Endothelial cell of umbilical vein (primary cell): ENCODE results near the gene DUOXA2. TPM values are rescaled to one million over a fixed set of nuclear protein-coding genes. Genes with fewer than 3 reads are reported as not detected.

Source experiments
- BruUV-seq: library from RNA; stranded (reverse); fragments of 400-500 nt; replicated peaks from 2 replicates; lab custom pipeline; 2021; lab: Mats Ljungman, UMichigan
- CTCF ChIA-PET: fragments of 300-600, 350-600 bp; sonication (Branson Sonifier 250); formaldehyde crosslinking; loops from one replicate; lab custom pipeline; 2021; ENCODE audit warnings: antibody characterized with exemption, inconsistent platforms; lab: Charles Lee
- POLR2A ChIA-PET: fragments of 300-600, 350-600 bp; sonication (Branson Sonifier 250); formaldehyde crosslinking; loops from one replicate; lab custom pipeline; 2021; ENCODE audit warnings: antibody characterized with exemption, inconsistent platforms; lab: Charles Lee
- DNase-seq: peaks from one replicate; pipeline ENCODE4 v3.0.0-alpha.2; 2011; ENCODE audit warnings: low read depth, low spot score
- FAIRE-seq: peaks from 2 replicates; lab custom pipeline; 2011; peaks lifted over from hg19 to GRCh38; lab: Jason Lieb, UNC
- H2AFZ ChIP-seq: 2 replicates; pipeline ENCODE4 v1.6.0; 2012; ENCODE audit warnings: low read depth, low read length, control low read depth, inconsistent platforms
- H3K27ac ChIP-seq: 2 replicates; pipeline ENCODE4 v1.5.1; 2011; ENCODE audit warnings: low read depth, mild to moderate bottlenecking, control low read depth, low read length, moderate library complexity; ENCODE audit not compliant: insufficient read depth
- H3K27me3 ChIP-seq, 2 experiments: 2 replicates each; pipeline versions ENCODE4 v1.6.0 to v1.6.1; 2011; ENCODE audit warnings: low read length in 2 of 2, mixed read lengths in 1 of 2; ENCODE audit not compliant: control insufficient read depth in 2 of 2, insufficient read depth in 2 of 2
- H3K36me3 ChIP-seq, 2 experiments: 2 replicates in 1 of 2; 3 replicates in 1 of 2; pipeline ENCODE4 v1.5.1; 2011; ENCODE audit warnings: low read length in 2 of 2, mild to moderate bottlenecking in 1 of 2, moderate library complexity in 1 of 2; ENCODE audit not compliant: control insufficient read depth in 2 of 2, insufficient read depth in 2 of 2; ENCODE audit errors: extremely low read depth in 1 of 2
- H3K4me1 ChIP-seq: 3 replicates; pipeline ENCODE4 v1.5.1; 2011; ENCODE audit warnings: mild to moderate bottlenecking, low read length; ENCODE audit not compliant: control insufficient read depth, insufficient read depth; ENCODE audit errors: extremely low read depth
- H3K4me2 ChIP-seq: 2 replicates; pipeline ENCODE4 v1.6.1; 2011; ENCODE audit warnings: low read length, control low read depth, mixed read lengths; ENCODE audit not compliant: insufficient read depth
- H3K4me3 ChIP-seq, 3 experiments: fragments of 200-600 bp in 1 of 3; sonication (generic), shearing (Covaris generic) in 1 of 3; replicated peaks in 1 of 3; 2 replicates each; pipeline ENCODE4 v1.5.1; 2011 to 2016; ENCODE audit warnings: control low read depth in 3 of 3, low read length in 3 of 3, mild to moderate bottlenecking in 2 of 3, inconsistent platforms in 1 of 3, low read depth in 1 of 3, moderate library complexity in 1 of 3; ENCODE audit not compliant: insufficient read depth in 1 of 3
- H3K79me2 ChIP-seq: 2 replicates; pipeline ENCODE4 v1.6.0; 2012; ENCODE audit warnings: low read length, inconsistent platforms; ENCODE audit not compliant: control insufficient read depth, insufficient read depth
- H3K9ac ChIP-seq: replicated peaks from 2 replicates; pipeline ENCODE3; 2011; ENCODE audit warnings: low read length, control low read depth; ENCODE audit not compliant: insufficient read depth; ENCODE audit errors: extremely low read depth
- H3K9me1 ChIP-seq: replicated peaks from 3 replicates; pipeline ENCODE4 v1.6.0; 2011; ENCODE audit warnings: mild to moderate bottlenecking, low read length; ENCODE audit not compliant: control insufficient read depth, insufficient read depth; ENCODE audit errors: extremely low read depth
- H3K9me3 ChIP-seq: replicated peaks from 2 replicates; pipeline ENCODE4 v1.5.1; 2012; ENCODE audit warnings: low read length, inconsistent platforms; ENCODE audit not compliant: control insufficient read depth, insufficient read depth
- H4K20me1 ChIP-seq: replicated peaks from 2 replicates; pipeline ENCODE3; 2011; ENCODE audit warnings: mild to moderate bottlenecking, low read length; ENCODE audit not compliant: control insufficient read depth, insufficient read depth; ENCODE audit errors: extremely low read depth
- CTCF ChIP-seq, 2 donors: IDR thresholded peaks; 1 replicate in 1 of 2; 2 replicates in 1 of 2; pipeline ENCODE4 v1.5.1; 2011; ENCODE audit warnings: low read length in 2 of 2, mild to moderate bottlenecking in 2 of 2, moderate library complexity in 2 of 2, control low read depth in 1 of 2, inconsistent platforms in 1 of 2, low read depth in 1 of 2; ENCODE audit not compliant: insufficient read depth in 1 of 2; ENCODE audit errors: extremely low read depth in 1 of 2
- EZH2 ChIP-seq: IDR thresholded peaks from 2 replicates; pipeline ENCODE4 v1.6.1; 2012; ENCODE audit warnings: borderline replicate concordance, low read depth, mild to moderate bottlenecking, moderate library complexity, low read length, inconsistent platforms; ENCODE audit not compliant: severe bottlenecking
- FOS ChIP-seq: IDR thresholded peaks from 2 replicates; pipeline ENCODE4 v1.6.1; 2011; ENCODE audit warnings: mild to moderate bottlenecking, low read length, moderate library complexity, borderline replicate concordance; ENCODE audit not compliant: insufficient read depth
- GATA2 ChIP-seq: IDR thresholded peaks from 2 replicates; pipeline ENCODE4 v1.7.0; 2011; ENCODE audit warnings: low read depth, mild to moderate bottlenecking, moderate library complexity, mixed read lengths, low read length; ENCODE audit not compliant: insufficient read length, insufficient read depth
- JUN ChIP-seq: IDR thresholded peaks from 2 replicates; pipeline ENCODE4 v1.6.1; 2011; ENCODE audit warnings: borderline replicate concordance, low read depth; ENCODE audit not compliant: insufficient read length, insufficient read depth
- MAX ChIP-seq: IDR thresholded peaks from 2 replicates; pipeline ENCODE4 v1.6.1; 2011; ENCODE audit not compliant: insufficient read depth, insufficient read length
- MYC ChIP-seq: IDR thresholded peaks from one replicate; pipeline ENCODE4 v1.6.1; 2011; ENCODE audit warnings: mild to moderate bottlenecking, low read depth, low read length
- POLR2A ChIP-seq: IDR thresholded peaks from 2 replicates; pipeline ENCODE4 v1.6.1; 2012; ENCODE audit warnings: low read depth, mild to moderate bottlenecking, control low read depth, low read length
- POLR2AphosphoS5 ChIP-seq: IDR thresholded peaks from 2 replicates; pipeline ENCODE4 v1.6.1; 2012; ENCODE audit warnings: low read depth, mild to moderate bottlenecking, control low read depth, low read length, moderate library complexity; ENCODE audit not compliant: insufficient read depth
- dilution Hi-C: fragments of 300-500 bp; cut with MboI; formaldehyde crosslinking; loops from one replicate; pipeline ENCODE4 v1.15.0; 2019; ENCODE audit warnings: low sequenced_read_pairs; ENCODE audit not compliant: extremely low pct_ligation_motif_present
- intact Hi-C: fragments of 100-400 bp; cut with micrococcal nuclease; formaldehyde crosslinking; loops from one replicate; pipeline ENCODE4 v1.10.0; 2022
- polyA plus RNA-seq, 4 experiments: library from polyadenylated mRNA; depleted of rRNA in 3 of 4; stranded (reverse) in 3 of 4; unstranded in 1 of 4; fragments of >200 nt; gene quantifications; 2 replicates each; pipeline versions ENCODE4 v1.2.1 to v1.2.3, GENCODE V29; 2011 to 2012; ENCODE audit warnings: missing spikeins in 1 of 4
- total RNA-seq: library from RNA; stranded (reverse); gene quantifications from 2 replicates; pipeline ENCODE4 v1.2.3, GENCODE V29; 2021

The DUOXA2 gene
- total and polyA plus RNA-seq, 2 donors (not counting 3 experiments of a cell fraction or from before 2014, with no cell fraction given), result not detected

- FAIRE-seq (no peak), DNase-seq (no peak)
- no peak overlapping the region for H2AFZ ChIP-seq
- H3K9me3 ChIP-seq, result no peaks in the 10 kb centered on the region
- H3K27ac ChIP-seq, result no peak overlapping the region
- POLR2A ChIA-PET, result no interaction called here
- H3K4me3 ChIP-seq, result no peak overlapping the region
- H3K4me2 ChIP-seq, result no peak overlapping the region
- peaks cover 17 to 32% of the 10 kb centered on the region in 2 experiments for H3K27me3 ChIP-seq
- TF ChIP-seq EZH2, result no peak
- no peak for TF ChIP-seq MYC
- no peak for TF ChIP-seq MAX
- TF ChIP-seq JUN, result no peak
- TF ChIP-seq GATA2, result no peak
- no peak for TF ChIP-seq FOS
- no peak for TF ChIP-seq CTCF (IDR thresholded peaks at IDR 0.05; ENCODE audit: extremely low read depth in 1 of 2, insufficient read depth in 1 of 2, low read depth in 1 of 2, low read length in 2 of 2)
- TF ChIP-seq POLR2A, result no peak
- no peak for TF ChIP-seq POLR2AphosphoS5
- no peaks in the 10 kb centered on the region for H3K79me2 ChIP-seq
- dilution Hi-C loops (no loop called here), intact Hi-C loops (no loop called here)
- H3K36me3 ChIP-seq, result no peaks in the 10 kb centered on the region
- H4K20me1 ChIP-seq, result no peaks in the 10 kb centered on the region
- BruUV-seq, result no TSS peak
- CTCF ChIA-PET, result interaction anchor here (1.1 to 2.7 kb wide), 3 partner anchors 12 to 17 kb away, joined by 3 to 18 read pairs (median 4); no protein-coding TSS in a partner anchor
- no peaks in the 10 kb centered on the region for H3K4me1 ChIP-seq
- no peak overlapping the region for H3K9ac ChIP-seq
- H3K9me1 ChIP-seq, result no peaks in the 10 kb centered on the region
These were observed 7.9 kb upstream of the DUOXA2 start for GRCh38 chr15:45106002-45106790.
